GM19467 (cell line): ENCODE results near the gene SYT2.

Experiments
- ATAC-seq: cut with Tn5 transposase; IDR thresholded peaks from one replicate; pipeline ENCODE4 v1.9.1; 2021; ENCODE audit warnings: mild to moderate bottlenecking, moderate library complexity; ENCODE audit not compliant: unreplicated experiment

Gene SYT2

DNA sequence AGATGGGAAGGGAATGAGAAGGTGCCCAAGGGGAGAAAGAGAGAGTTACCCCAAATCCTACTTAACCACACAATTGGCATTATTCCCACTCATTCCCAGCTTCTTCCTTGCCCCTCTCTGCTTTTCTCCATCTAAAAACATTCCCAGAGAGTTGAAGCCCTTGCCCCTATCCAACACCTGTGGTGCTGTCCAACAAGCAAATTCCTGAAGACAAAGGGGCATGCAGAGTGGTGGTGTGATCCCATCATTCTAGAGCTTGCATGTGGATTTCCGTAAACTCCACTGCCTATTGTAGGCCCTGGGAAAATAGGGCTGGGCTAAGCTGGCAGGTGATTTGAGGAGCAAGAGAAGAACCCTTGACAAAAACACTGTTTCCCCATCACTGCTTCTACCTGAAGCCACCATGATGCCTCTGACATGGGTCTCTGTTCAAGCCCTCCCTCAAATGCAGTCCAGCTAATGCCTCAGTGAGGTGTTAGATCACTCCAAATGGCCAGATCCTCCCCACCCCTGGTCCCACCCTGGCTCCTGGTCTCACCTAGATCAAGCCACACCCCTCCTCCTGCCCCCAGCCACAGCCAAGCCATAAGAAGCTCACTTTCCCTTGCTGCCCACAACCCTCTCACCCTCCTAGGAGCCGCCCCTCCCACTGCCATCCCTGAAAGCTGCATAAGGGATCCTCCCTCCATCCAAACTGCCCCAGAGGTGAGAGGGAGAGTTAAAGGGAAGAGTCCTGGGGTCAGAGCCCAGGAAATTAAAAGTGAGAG is 29.5 kb downstream of the SYT2 start:
- ATAC-seq: no peak

DNA sequence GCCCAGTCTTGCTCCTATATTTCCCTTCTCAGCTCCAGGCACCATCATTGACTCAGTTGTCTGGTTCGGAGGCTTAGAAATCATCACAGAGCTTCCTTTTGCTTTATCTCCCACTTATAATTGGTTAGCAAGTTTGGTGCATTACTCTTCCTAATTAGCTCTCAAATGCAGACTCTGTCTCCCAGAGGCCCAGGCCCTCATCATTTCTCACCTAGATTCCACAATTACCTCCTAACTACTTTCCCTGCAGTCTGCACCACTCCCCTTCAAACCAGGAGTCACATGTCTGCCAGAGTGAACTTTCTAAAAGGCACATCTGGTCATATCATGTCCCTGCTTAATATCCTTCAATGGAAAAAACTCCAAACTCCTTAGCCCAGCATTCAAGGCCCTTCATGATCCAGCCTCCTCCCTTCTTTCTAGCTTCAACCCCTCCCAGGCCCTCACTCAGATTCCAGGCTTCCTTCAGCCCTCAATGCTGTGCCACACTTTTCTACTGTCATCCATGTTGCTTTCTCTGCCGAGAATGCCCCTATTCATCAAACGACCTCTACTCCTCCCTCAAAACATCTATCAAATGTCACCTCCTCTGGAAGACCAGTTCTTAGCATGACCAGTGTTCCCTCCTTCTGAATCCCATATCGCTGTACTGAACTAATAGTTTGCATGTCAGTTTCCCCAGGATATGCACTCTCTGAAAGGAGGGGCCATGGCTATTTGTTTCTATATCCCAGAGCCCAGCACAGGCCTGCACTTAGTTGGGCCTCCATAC is 30.7 kb downstream of the SYT2 start:
- no peak for ATAC-seq

DNA sequence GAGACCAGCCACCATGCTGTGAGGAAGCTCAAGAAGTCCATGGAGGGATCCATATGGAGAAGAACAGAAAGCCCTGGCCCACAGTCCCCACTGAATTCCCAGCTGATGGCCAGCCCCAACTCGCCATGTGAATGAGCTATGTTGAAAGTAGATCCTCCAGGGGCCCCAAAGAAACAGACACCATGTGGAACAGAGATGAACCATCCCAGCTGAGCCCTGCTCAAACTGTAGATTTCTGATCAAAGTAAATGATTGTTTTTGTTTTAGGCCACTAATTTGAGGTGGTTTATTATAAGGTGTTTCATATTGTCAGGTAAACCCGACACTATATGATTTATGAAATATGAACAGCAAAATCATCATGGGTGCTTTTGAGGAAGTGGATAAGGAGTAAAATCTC is 32.8 kb downstream of the SYT2 start:
- ATAC-seq: no peak

DNA sequence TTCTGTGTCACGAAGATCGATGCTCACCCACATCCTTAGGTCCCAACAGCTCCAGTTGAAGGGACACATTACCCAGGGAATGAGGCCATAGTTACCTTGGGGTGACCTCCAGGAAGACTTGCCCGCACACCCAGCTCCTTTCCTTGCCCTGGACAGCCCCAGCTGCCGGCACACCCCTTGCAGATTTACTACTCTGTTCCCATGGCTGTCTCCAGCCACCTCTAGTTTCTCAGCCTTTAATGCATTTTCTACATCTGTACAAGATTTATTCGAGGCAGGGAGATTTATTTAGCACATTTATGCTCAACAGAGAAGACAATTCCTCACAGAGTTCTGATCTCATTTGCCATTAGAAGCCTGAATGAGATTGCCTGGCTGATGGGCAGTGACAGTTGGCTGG is 36.7 kb downstream of the SYT2 start:
- ATAC-seq: no peak

DNA sequence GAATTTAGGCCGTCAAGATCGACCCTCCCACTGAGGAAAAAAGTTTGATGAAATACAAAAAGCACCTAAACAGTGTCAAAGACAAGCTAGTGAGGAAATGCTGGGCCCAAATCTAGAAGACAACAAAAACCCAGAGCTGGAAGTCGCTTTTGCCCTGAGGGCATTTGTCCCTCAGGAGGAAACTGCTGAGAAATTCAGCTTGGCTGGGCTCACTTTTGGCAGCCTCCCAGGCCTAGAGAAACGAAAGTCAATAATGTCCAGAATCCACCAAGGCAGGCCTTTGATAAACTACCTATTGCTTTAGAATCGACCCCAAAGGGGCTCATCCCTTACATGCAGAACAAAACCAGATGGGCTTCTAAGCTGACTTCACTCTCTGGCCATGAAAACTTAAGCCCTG is 38.9 kb downstream of the SYT2 start:
- ATAC-seq: no peak

DNA sequence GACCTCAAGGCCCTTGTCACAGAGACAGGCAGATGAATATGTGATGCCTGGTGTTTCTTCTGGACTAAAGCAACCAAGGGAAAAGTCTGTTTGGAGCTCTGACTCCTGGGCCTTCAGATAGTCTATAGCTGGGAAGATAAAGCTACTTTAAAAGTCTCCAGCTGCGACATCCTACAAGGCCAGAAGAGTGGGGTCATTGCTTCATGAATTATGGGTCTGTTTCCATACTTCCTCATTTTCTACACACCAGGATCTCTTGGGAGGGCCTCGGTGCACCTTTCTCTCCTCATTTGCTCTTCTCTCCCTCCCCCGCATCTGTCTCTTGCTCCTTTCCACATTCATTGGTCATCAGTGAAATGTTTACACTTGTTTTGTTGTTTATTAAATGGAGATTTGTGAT is 44.8 kb downstream of the SYT2 start:
- no peak for ATAC-seq

DNA sequence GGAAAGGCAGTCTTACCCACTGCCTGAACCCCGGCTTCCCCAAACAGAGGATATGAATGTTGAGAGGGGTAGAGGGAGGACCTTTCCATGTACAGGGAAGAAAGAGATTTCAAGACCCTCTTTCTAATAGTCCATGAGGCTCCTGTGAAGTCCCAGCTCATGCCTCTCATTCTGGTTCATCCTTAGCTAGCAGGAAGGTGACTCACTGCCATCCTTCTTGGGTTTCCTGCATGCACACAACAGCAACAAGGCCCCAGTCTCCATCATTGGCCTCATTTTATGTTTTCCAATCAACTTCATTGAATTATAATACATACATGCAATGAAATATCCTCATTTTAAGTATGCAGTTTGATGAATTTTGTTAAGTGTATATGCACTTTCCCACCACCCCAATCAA is 46.2 kb downstream of the SYT2 start:
- no peak for ATAC-seq

DNA sequence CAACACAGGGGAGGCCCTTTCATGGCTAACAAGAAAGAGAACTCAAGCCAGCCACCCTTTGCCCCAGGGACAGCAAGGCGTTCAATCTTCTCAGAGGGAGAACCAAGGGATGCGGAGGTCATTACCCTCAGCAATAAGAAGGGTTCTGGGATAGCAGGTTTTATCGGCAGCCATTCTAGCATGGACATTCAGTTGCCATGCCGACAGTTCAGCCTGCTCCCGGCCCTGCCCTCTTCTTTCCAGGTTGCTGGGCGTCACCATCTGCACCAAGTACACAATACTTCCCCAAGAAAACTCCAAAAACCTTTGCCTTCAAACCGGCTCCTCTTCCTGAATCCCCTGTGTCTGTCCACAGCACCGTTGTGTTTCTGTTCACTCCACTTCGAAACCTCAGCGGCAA is 47.1 kb downstream of the SYT2 start:
- no peak for ATAC-seq

DNA sequence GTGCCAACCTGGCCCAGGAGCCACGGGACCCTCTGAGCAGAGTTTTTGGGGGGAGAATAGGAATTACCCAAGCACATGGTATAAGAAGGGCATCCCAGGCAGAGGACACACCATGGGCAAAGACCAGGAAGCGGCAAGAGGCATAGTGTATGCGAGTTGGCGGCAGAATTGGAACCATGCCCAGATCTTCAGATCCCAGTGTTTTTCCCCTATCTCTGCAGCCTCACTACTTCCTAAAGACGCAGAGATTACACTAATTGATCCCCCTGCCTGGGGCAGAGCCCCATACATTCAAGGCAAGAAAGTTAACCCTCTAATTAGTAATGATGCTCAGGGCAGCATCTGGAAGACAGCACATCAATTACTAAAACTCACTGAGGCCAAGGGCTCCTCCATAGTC is 48.2 kb downstream of the SYT2 start:
- no peak for ATAC-seq

DNA sequence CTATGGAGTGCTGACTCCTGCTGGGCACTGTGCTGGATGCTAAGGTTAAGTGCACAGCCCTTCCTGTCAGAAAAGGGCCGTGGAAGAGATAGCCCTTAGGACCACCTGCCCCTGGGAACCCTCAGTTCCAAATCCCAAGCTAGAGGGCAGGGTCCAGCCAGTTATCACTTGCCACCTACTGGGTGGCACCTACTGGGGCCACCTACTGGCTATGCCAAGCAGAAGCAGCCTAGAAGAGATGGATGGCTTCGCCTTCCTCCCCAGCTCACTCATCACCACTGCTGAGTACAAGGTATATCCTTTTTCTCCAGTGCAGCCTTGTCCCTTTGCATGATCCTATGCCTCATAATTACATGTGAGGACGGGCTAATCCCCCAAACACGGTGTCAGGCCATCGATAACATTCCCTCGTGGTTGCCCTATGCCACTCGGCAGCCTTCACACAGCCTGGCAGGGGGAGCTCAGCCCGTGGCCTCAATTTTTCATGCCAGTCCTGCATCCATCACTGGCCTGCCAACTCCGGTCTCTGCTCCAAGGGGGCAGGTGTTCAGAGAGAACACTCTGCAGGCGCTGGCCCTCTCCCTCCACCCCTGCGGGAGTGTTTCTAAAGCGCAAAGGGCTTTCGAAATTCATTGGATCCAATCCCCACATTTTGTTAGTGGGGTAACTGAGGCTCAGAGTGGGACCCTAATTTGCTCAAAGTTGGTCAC is 49.0 kb downstream of the SYT2 start:
- no peak for ATAC-seq

DNA sequence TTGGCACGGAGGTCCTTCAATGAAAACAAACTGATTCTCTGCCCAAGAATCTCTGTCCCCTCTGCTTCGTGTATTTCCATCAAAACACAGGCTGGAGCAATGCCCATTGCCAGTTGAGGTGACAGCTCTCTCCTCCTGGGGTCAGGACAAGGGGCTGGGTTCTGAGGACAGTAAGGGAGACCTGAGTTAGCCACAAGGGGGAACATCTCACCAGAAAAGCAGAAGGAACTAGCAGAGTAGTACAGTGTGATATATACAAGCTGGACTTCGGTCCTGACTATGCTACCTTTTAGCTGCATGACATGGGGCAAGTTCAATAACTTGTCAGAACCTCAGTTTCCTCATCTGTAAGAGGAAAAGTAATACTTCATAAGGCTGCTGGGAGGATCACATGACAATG is 50.3 kb downstream of the SYT2 start:
- ATAC-seq: no peak

DNA sequence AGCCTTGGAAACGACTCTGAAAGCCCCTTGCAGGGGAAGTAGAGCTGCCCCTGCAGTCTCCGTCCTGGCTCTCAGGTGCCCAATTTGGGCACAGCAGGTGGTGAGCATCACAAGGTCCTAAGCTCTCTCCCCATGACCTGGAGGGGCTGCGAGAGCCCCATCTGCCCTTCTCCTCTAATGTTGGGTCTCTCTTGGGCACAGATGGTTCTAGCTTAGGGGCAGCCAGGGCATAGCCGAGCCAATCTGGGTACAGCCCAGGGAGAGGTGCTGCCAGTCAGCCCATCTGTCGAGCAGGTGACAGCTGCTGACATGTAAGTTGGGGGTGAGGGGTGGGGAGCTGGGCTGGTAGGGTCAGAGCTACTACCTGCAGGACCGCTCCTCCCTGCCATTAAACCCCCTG is 50.7 kb downstream of the SYT2 start:
- ATAC-seq: no peak

DNA sequence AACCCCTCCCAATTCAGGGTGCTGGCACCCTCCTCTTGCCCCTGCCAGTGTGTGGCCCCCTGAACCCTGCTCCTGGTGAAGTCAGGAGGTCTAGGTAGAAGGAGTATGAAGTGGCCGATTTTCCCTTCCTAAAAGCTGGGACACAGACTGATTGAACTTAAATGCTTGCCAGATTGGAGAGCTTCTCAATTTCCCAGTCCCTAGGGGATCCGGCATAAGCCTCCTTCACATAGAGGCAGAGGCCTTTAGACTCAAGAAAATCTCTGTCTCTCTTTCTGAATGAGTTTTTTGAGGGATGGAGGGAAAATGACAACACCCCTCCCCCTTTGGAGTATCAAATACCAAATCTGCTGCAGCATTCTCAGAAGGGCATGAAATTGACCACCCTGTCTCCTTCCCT is 51.5 kb downstream of the SYT2 start:
- no peak for ATAC-seq

DNA sequence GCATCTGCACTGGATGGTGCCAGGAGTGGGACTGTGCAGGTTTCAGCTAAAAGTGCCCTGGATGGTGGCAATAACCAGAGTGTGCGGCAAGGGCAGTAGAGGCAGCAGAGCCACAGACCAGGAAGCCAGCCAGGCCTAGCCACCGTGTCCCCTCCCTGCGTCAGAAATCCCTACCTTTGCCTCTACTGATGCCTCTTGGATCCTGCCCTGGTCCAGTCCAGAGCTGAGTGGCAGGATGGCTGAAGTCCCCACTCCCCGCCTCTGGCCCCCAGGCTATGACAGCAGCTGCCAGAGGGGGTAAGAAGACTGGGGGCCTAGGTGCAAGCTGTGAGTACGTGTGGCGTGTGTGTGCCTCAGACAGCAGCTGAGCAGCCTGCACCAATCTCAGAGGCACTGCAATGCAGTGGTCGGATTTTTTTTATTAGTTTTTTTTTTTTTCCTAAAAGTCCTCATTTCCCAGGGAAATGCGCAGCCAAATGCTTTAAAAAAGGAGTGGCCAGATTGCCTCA is 51.9 kb downstream of the SYT2 start:
- ATAC-seq: no peak

DNA sequence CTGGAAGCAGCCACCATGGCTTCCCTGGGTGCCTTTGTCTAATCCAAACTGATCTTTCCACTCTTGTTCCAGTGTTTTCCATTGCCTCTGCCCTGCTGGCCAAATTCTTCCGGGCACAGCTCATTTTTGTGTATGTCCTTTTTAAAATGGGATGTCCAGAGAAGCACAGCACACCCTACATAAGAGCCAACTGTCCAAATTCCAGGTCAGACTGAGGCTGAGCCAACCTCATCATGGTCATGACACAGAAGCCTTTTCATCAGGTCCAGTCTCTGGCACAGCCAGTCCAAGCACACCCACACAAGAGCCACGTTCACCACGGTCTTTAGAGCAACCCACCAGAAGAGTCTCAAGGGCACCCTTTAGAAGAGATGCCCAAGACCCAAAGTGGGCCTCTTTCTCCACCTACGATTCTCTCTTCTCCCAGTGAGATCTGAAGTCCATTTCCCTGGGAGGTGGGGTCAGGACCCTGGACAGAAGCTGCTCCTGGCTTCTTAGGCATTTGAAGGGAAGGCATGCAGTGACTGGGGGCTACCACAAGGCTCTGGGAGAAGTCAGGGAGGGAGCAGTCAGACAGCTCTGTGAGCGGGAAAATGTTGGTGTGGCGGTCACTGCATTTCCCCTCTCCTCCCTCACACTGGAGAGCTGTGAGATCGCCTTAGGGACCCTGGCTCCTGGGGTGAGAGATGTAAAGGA is 53.2 kb downstream of the SYT2 start:
- no peak for ATAC-seq

DNA sequence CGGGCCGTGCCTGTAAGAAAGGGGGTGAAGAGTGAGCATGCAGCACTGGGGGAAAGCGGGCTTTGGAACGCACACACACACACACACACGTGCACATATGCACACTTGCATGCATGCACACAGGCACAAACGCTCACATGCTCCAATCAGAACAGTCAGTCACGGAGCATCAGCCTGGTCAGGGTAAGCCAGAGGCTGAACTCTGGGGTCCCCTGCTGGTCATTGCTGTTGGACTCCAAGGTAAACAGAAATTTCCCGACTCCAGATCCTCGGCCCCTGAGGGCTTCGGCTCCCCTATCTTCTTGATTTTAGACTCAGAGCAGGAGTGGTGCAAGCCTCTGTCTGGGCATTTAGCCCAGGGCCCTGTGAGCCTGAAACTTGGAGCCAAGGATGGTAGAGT is 54.2 kb downstream of the SYT2 start:
- ATAC-seq: no peak

DNA sequence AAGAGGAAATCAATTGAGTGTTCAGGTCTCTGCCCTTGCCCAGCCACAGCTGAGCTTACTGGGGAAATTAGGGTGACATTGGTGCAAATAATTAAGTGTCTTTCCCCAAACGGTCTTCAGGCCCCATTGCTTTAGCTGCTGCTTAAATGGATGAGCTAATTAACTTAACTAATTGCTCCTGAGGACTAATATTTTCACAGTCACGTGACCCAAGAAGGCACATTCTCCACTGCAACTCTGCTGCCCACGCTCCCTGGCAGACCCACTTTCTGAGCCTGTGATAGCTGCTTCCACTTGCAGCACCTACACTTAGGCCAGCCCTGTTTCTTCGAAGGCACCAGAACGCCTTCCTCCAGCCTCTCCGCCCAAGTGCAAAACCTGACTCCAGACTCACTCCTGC is 56.2 kb downstream of the SYT2 start:
- ATAC-seq: no peak

DNA sequence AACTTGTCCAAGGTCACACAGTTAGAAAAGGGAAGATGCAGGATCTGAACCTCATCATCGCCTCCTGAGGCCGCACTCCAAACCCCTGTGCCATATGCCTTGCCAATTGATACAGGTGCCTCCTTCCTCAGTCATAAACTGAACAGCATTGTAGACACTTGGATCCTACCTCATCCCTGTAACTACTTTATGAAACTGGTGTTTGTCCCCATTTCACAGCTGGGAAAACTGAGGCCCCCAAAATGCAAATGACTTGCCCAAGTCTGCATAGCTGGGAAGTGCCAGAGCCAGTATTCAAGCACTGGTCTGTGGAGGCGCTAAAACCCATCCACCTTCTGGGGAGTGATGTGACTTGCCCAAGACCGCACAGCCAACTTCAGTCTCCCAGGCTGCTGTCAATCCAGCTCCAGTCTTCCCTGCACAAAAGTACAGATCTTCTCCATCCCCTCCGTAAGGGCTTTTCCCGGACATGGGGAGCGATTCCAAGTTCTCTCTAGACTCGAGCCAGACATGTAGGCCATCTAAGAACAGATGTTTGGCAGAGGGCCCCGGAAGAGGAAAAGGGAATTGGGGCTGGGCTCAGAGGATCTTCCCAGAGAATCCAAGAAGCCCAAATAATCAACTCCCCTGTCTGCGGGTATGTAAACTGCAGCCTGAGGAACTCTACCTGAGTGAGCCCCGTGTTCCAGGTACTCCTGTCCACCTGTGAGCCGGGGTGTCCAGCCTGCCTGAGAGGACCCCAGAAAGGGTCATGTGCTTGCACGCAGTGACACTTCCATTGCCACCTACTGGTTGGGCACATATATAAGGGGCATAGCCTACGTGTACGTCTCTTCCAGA is 60.5 kb downstream of the SYT2 start:
- no peak for ATAC-seq

DNA sequence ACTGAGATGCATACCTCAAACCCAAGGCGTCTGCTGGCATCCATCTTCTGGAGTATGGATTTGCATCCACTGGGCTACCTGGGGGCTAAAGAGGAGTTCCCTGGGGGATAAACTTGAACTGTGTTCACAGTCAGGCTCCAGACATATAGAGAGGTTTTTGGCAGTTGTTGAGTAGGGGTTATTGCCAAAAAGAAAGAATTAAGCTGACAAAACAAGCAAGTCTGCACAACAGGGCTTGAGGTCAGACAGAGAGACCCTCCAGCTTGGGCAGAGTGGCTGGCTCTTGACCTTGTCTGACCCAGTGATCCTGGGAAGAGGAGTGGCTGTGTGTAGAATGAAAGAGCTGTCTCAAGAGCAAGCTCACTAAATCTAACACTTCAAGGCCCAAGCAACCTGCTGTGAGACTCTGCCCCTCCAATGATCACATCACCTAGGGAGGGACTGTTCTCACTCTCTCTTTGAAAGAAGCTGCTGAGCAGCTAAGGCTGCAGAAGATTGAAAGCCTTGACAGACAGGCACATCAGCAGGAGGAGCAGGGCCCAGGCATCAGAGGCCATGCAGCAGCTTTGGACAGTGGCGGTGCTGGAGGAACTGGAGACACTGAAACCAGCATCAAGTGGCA is 61.5 kb downstream of the SYT2 start:
- no peak for ATAC-seq

DNA sequence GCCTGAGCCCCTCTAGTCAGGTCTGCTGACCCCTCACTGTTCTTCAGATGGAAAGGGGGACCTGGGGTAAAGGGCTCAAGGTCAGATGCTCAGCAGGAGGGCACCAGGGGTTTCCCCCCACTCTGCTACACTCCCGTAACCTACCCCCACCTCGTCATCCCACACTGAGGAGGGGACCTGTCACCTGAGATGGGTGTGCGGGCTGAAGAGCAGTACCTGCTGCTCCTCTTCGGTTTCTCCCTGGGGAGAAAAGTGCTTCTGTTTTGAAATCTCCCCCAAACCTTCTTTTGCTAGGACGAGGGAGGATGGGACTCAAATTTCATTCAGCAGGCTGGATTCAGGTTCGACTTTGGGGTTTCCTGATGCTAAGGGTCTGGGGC is 65.2 kb downstream of the SYT2 start:
- ATAC-seq: no peak
